HG03135 (cell line): ENCODE measurements around the gene NUDT6.
A peak's percentile ranks its signal among the peaks of the same experiment; 100 is the strongest.
"Not testable (repeated sequence)": the region's sequence is repeated elsewhere in the genome, so short reads cannot be mapped to it uniquely, and the experiment has no call there.

Source experiments
- ATAC-seq: cut with Tn5 transposase; IDR thresholded peaks from one replicate; pipeline ENCODE4 v1.9.1; 2021; ENCODE audit warnings: mild to moderate bottlenecking, moderate library complexity; ENCODE audit not compliant: unreplicated experiment

NUDT6 gene

GRCh38 chr4:122879001-122879400 is 43.4 kb downstream of the NUDT6 start:
- no peak for ATAC-seq

- ATAC-seq = no peak
Observed at GRCh38 chr4:122876456-122876855, 45.9 kb downstream of the NUDT6 start.

- ATAC-seq = no peak
Observed at GRCh38 chr4:122875949-122876348, 46.4 kb downstream of the NUDT6 start.

DNA sequence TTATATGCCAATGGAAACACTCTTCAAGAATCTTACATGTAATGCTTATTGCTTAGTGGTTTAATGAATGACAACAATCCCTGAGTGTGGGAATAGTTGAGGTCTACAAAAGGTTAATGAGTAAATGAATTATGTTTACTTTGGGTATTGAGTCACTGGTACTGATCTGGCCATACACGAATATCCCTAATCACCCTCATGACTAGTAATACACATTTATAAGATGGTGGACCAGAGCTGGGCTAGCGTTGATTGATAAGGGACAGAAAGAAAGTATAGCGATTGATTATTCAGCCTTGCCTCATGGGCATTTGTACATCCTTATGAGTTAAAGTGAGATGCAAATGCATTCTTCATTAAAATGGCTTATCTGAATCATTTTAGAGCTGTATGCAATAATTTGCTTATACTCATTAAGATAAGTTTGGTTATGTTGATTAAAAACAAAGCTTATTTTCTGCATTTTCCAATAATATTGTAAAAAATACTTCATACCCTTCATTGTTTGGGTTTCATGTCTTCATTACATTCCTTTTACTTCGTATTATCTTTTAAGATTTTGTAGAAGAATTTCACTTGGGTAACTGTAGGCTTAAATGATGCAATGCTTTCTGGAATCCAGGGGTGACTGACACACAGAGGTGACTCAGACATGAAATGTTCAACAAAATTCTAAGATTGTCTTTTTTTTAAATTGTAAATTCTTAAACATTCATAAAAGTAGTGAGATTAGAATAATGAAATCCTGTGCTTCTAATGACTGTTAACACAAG is 48.4 kb downstream of the NUDT6 start:
- ATAC-seq = peak; percentile 60

DNA sequence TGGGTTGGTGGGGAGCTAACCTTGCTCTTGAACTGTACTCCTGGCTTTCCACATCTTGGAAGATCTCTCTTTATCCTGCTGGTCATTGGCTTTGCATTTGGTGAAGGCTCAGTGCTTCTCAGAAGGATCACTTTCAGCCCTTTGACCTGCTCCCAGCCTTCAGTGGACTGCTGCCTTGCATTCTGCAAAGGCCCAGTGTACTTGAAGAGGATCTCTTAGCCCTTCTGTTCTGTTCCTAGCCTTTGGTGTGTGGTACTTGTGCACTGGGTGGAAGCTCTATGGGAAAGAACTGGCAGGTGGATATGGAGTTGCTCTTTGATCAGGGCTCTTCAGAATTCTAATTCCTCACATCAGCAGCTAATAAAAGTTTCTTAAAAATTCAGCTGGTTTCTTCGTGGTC is 49.3 kb downstream of the NUDT6 start:
- no peak for ATAC-seq

GRCh38 chr4:122868235-122868634 is 54.2 kb downstream of the NUDT6 start:
- ATAC-seq = not testable (repeated sequence)

- ATAC-seq = no peak
Observed at GRCh38 chr4:122865425-122865824, 57.0 kb downstream of the NUDT6 start.

DNA sequence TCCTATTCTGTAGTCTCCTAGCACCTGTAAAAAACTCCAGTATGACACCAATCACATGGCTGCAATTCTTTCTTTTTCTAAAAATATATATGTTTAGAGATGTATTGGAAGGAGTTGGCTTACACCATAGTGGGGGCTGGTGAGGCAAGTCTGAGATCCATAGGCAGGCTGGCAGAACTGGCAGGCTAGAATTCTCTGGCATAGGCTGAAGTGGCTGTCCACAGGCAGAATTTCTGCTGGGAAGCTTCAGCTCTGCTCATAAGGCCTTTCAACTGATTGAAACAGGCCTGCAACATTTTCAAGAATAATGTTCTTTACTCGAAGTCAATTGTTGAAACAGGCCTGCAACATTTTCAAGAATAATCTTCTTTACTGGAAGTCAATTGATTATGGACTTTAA is 58.8 kb downstream of the NUDT6 start:
- no peak for ATAC-seq

GRCh38 chr4:122861172-122861943 is 61.0 kb downstream of the NUDT6 start:
- no peak for ATAC-seq

GRCh38 chr4:122858705-122859104 is 63.7 kb downstream of the NUDT6 start:
- no peak for ATAC-seq

GRCh38 chr4:122857160-122857559 is 65.2 kb downstream of the NUDT6 start:
- ATAC-seq = no peak

DNA sequence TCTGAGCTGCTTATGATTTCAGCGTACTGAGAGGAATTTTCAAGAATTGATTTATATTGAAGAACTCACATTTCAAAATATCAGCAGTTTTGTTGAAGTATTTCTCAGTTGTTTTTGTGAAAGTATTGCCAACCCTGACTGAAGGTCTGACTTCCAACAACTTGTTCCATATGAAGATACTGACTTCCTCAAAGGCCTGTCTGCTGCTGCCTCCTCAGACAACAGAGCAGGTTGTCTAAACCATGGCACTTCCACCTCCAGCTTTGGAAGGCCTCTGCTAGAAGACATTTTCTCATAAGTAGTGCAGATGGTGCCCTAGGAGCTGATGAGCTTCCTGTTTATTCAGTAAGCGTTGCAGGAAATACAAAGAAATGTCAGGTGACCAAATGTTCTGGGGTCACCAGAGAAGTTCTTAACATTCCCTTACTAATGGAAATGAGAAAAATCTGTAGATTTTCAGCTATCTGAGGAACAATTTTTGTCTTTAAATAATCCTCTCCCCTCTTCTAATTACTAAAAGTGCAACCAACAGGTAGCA is 67.0 kb downstream of the NUDT6 start:
- no peak for ATAC-seq

- no peak for ATAC-seq
Observed at GRCh38 chr4:122854447-122855352, 67.7 kb downstream of the NUDT6 start.

DNA sequence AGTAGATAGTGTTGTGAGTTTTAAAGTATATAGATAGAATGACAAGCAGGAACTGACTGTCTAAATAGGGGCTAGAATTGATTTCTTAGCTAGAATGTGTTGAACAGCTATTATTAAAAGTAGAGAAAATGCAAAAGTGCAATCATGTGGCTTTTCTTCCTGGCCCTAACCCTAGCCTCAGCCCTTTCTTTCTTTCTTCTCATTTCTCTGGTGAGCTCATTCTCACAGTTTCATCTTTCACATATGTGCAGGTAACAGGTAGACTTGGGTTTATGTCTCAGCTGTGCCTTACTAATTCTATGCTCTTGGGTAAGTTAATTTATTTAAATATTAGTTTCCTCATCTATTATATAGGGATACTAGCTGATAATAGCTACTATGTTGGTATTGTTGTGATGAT is 70.8 kb downstream of the NUDT6 start:
- no peak for ATAC-seq

DNA sequence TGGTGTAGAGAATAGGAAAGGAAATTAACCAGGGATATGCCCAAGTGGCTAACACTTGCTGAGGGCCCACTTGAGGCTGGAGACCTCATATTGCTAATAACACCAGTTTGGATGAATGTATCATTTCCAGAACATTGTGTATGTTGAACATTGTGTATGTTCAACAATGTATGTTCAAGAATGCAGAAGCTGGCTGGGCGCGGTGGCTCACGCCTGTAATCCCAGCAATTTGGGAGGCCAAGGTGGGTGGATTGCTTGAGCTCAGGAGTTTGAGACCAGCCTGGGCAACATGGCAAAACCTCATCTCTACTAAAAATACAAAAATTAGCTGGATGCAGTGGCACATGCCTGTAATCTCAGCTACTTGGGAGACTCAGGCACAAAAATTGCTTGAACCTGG is 72.6 kb downstream of the NUDT6 start:
- ATAC-seq = not testable (repeated sequence)

- ATAC-seq = no peak
Observed at GRCh38 chr4:122847931-122848330, 74.5 kb downstream of the NUDT6 start.

GRCh38 chr4:122845760-122846159 is 76.6 kb downstream of the NUDT6 start:
- no peak for ATAC-seq

DNA sequence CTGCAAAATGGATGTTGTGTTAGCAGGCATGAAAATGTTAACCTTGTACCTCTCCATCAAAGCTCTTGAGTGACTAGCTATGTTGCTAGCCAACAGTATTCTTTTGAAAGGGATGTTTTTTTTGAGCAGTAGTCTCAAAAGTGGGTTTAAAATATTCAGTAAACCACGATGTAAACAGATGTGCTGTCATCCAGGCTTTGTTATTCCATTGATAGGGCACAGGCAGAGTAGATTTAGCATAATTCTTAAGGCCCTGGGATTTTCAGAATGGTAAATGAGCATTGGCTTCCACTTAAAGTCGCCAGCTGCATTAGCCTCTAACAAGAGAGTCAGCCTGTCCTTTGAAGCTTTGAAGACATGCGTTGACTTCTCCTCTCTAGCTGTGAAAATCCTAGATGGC is 77.3 kb downstream of the NUDT6 start:
- no peak for ATAC-seq

- ATAC-seq = not testable (repeated sequence)
Observed at GRCh38 chr4:122844391-122844790, 78.0 kb downstream of the NUDT6 start.

DNA sequence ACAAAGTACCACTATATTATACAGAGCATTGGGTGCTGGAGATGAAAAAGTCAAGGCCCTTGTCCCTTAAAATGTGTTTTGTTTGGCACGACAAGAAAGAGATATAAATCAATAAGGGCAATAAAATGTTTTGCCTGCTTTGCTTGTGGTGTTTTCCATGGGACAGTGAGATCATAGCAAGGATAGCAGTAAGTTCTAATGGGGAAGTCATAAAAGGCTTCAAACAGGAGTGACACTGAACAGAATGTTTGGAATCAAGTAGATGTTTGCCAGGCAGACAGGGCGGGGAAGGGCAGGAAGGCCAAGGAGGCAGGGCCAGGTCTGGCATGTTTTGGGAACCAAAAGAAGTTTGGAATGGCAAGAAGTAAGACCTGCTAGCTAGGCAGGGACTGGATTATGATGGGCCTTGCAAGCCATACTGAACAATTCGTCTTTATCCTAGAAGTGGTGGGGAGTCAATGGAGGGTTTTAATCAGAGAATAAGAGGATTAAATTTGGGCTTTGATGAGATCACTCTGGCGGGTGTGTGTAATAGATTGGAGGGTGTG is 79.3 kb downstream of the NUDT6 start:
- no peak for ATAC-seq
